A549 (cell line): ENCODE results near the gene NEU3.
"Not testable (repeated sequence)": the region's sequence is repeated elsewhere in the genome, so short reads cannot be mapped to it uniquely, and the experiment has no call there.

Experiments used
- POLR2A ChIP-seq: IDR thresholded peaks from 2 replicates; pipeline ENCODE4 v1.6.1; 2012; ENCODE audit warnings: mild to moderate bottlenecking, low read length
- TF ChIP-seq, protein P1 (sequence below): fragments of >200 bp; sonication (Bioruptor Twin); formaldehyde crosslinking; IDR thresholded peaks from 3 replicates; pipeline ENCODE4 v1.5.1; 2016

DNA sequence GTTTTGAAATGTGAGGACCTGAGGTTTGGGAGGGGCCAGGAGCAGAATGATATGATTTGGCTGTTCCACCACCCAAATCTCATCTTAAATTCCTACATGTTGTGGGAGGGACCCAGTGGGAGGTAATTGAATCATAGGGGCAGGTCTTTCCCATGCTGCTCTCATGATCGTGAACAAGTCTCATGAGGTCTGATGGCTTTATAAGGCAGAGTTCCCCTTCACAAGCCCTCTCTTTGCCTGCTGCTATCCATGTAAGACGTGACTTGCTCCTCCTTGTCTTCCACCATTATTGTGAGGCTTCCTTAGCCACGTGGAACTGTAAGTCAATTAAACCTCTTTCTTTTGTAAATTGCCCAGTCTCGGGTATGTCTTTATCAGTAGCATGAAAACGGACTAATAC, 31.6 kb downstream of the NEU3 start:
- TF ChIP-seq, protein P1, sequence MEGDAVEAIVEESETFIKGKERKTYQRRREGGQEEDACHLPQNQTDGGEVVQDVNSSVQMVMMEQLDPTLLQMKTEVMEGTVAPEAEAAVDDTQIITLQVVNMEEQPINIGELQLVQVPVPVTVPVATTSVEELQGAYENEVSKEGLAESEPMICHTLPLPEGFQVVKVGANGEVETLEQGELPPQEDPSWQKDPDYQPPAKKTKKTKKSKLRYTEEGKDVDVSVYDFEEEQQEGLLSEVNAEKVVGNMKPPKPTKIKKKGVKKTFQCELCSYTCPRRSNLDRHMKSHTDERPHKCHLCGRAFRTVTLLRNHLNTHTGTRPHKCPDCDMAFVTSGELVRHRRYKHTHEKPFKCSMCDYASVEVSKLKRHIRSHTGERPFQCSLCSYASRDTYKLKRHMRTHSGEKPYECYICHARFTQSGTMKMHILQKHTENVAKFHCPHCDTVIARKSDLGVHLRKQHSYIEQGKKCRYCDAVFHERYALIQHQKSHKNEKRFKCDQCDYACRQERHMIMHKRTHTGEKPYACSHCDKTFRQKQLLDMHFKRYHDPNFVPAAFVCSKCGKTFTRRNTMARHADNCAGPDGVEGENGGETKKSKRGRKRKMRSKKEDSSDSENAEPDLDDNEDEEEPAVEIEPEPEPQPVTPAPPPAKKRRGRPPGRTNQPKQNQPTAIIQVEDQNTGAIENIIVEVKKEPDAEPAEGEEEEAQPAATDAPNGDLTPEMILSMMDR: not testable (repeated sequence)
- TF ChIP-seq POLR2A: not testable (repeated sequence)
